Fibroblast of mammary gland (primary cell): ENCODE data around the gene SPECC1.
A peak's percentile ranks its signal among the peaks of the same experiment; 100 is the strongest.
"Not testable (repeated sequence)": the region's sequence is repeated elsewhere in the genome, so short reads cannot be mapped to it uniquely, and the experiment has no call there.

Source experiments
- DNase-seq: peaks from one replicate; pipeline ENCODE4 v3.0.0-alpha.2; 2010; ENCODE audit warnings: low read depth
- H3K4me3 ChIP-seq: 2 replicates; pipeline ENCODE4 v1.5.1; 2011; ENCODE audit warnings: low read depth, mild to moderate bottlenecking, low read length, moderate library complexity; ENCODE audit not compliant: control insufficient read depth
- CTCF ChIP-seq: conservative IDR thresholded peaks from 2 replicates; pipeline ENCODE4 v1.5.1; 2011; ENCODE audit warnings: low read depth, low read length, inconsistent platforms; ENCODE audit not compliant: control insufficient read depth, insufficient read depth

SPECC1 gene

GRCh38 chr17:20103454-20104446, 94.6 kb downstream of the SPECC1 start:
- H3K4me3 ChIP-seq = no peak overlapping the region
- no peak for DNase-seq
- no peak for TF ChIP-seq CTCF

GRCh38 chr17:20105539-20106280, 96.6 kb downstream of the SPECC1 start:
- H3K4me3 ChIP-seq = no peak overlapping the region
- no peak for TF ChIP-seq CTCF
- no peak for DNase-seq

- DNase-seq, H3K4me3 ChIP-seq: not testable (repeated sequence)
These were observed 97.3 kb downstream of the SPECC1 start for GRCh38 chr17:20106446-20106845.

- TF ChIP-seq CTCF = no peak
- no peak overlapping the region for H3K4me3 ChIP-seq
- no peak for DNase-seq
These were observed 99.9 kb downstream of the SPECC1 start for GRCh38 chr17:20109076-20109475.

- no peak overlapping the region for H3K4me3 ChIP-seq
- no peak for DNase-seq
- TF ChIP-seq CTCF = no peak
These were observed 102.4 kb downstream of the SPECC1 start for GRCh38 chr17:20111538-20111937.

GRCh38 chr17:20114466-20114865, 105.3 kb downstream of the SPECC1 start:
- peak; percentile 83 for DNase-seq
- H3K4me3 ChIP-seq = no peak overlapping the region
- TF ChIP-seq CTCF = no peak
